ENCODE measurements around the gene RBM24. TPM values are rescaled to one million over a fixed set of nuclear protein-coding genes. Genes with fewer than 3 reads are reported as not detected.

Gene RBM24
- total RNA-seq = not detected

DNA sequence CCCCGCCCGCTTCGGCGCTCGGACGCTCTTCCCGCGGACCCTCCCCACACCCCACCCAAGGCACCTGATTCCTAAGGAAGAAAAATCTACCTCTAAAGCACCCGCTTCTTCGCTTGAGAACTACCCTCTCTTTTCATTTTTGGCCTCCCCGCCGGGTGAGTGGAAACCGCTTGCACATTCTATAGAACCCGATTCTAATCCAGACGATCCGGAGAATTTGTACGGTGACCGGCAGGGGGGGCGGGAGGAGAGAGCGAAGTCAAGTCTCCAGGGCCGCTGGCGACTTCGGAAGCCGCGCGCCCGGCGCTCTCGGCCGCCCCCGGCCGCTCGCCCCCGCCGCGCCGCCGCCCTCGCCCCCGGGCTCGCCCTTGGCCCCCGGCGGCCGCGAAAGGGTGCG lies at the start of gene RBM24:
TSS of gene RBM24 (plus strand) at position 262 of the 397 bp plus-strand sequence. CDS start 221 bp downstream, outside the sequence.
- ChIA-PET POLR2A (no interaction called here), CTCF (no interaction called here)

- POLR2A ChIA-PET = no interaction called here
- CTCF ChIA-PET = no interaction called here
Observed at GRCh38 chr6:17233531-17233930, 47.6 kb upstream of the RBM24 start.

DNA sequence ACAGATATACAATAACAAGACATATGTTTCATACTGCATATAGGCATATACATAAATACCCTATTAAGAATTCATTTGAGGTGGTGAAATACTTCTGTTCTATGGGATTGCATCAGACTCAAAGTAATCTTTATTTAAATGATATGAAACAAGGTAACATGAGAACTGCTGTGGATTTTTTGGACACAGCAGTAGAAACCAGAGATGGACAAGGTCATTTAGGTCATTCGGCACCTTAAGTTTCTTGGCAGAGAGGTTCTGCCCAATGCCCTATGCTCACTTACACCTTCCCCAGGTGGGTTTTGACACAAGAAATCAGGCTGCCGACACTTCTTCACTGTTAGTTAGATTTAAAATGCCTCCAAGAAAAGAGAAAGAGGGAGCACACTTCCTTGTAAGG lies 43.9 kb upstream of the RBM24 start:
- CTCF ChIA-PET = no interaction called here
- POLR2A ChIA-PET = no interaction called here

GRCh38 chr6:17239260-17239659 lies 41.9 kb upstream of the RBM24 start:
- ChIA-PET CTCF (no interaction called here), POLR2A (no interaction called here)

- POLR2A ChIA-PET = no interaction called here
Observed at GRCh38 chr6:17240803-17241500, 40.2 kb upstream of the RBM24 start.

GRCh38 chr6:17242087-17242486 lies 39.1 kb upstream of the RBM24 start:
- POLR2A ChIA-PET = no interaction called here

More at GRCh38 chr6:17240803-17241500, 40.2 kb upstream of the RBM24 start:
- CTCF ChIA-PET = interaction anchor here (0.6 kb wide), 1 partner anchor 831 kb away, joined by 3 read pairs; no protein-coding TSS in a partner anchor

DNA sequence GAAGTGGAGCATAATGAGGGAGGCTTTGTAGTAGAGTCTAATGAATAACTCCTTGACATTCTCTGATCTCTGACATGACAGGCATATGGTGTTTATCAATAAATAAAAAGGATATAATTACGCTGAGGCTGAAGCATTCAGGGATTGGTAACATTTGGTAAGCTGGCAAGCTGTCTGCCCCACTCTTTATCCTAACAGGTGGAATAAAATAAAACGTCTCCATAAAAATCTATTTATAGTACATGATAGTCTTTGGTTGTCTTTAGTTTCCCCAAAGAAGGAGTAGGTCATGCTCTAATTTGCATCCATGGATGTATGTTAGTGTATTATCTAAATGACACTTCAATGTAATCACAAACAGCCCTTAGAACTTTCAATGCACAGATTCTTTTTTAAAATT lies 30.9 kb upstream of the RBM24 start:
- CTCF ChIA-PET = no interaction called here
- POLR2A ChIA-PET = no interaction called here

More at GRCh38 chr6:17242087-17242486, 39.1 kb upstream of the RBM24 start:
- CTCF ChIA-PET = no interaction called here

DNA sequence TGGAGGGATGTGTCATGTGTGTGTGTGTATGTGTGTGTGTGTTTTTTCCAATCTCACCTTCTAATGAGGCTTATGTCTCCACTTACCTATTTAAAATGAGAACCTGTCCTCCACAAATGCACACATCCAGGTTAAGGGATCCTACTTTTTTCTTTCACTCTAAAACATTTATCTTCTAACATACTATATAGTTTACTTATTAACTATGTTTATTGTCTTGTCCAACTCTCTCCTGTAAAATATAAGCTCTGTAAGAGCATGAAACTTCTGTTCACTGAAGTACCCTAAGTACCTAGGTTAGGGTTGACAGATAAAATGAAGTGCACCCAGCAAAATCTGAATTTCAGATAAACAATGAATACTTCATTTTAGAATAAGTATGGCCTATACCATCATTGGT lies 29.2 kb upstream of the RBM24 start:
- POLR2A ChIA-PET = no interaction called here
- CTCF ChIA-PET = no interaction called here

DNA sequence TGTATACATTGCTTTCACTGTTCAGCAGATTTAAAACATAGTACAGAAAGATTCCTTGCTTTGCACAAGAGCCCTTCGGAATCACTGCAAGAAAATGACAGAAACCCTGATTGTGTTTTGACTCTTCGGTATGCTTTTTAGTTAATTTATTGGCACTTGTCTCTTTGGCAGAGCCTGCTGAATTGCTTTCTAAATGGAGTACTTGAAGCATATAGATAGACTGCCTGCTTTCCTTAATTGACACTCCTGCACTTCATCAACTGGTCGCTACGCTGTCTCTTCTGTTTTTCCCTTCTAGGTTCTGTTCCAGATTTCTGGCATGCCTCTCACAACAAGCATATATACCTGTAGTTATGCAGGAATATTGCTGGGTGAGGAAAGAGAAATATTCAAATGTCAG lies 22.4 kb upstream of the RBM24 start:
- POLR2A ChIA-PET = no interaction called here
- CTCF ChIA-PET = no interaction called here

GRCh38 chr6:17265570-17265969 lies 15.6 kb upstream of the RBM24 start:
- ChIA-PET CTCF (no interaction called here), POLR2A (no interaction called here)

DNA sequence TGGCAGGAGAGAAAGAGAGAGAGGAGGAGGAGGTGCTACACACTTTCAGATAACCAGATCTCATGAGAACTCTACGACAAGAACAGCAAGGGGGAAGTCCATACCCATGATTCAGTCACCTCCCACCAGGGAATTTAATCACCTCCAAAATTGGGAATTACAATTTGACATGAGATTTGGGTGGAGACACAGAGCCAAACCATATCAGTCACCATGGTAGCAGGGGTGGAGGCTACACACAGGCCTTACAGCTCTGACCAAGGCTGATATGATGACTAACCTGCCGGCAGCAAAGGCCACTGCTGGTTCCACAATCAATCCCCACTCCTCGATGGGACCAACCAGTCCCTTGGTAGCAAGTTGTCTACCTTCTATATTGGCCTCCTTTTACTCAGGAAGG lies 13.6 kb upstream of the RBM24 start:
- POLR2A ChIA-PET = no interaction called here
- CTCF ChIA-PET = no interaction called here

GRCh38 chr6:17268114-17268513 lies 13.0 kb upstream of the RBM24 start:
- ChIA-PET CTCF (no interaction called here), POLR2A (no interaction called here)

- ChIA-PET CTCF (no interaction called here), POLR2A (no interaction called here)
Observed at GRCh38 chr6:17269840-17270239, 11.3 kb upstream of the RBM24 start.

DNA sequence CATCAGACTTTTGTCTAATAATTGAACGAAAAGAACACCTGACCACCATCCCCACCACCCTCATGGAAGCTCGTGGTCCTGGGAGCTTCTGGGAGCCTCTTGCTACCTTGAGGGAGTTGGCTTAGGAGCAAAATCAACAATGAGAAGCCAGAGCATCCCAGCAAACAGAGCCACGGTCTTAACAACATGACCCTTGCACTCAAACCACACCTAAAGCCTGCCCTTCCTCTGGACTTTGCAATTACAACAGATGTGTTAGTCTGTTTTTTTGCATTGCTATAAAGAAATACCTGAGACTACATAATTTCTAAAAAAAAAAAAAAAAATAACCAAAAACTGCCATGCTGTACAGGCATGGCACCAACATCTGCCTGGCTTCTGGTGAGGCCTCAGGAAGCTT lies 9.5 kb upstream of the RBM24 start:
- CTCF ChIA-PET = no interaction called here
- POLR2A ChIA-PET = no interaction called here

DNA sequence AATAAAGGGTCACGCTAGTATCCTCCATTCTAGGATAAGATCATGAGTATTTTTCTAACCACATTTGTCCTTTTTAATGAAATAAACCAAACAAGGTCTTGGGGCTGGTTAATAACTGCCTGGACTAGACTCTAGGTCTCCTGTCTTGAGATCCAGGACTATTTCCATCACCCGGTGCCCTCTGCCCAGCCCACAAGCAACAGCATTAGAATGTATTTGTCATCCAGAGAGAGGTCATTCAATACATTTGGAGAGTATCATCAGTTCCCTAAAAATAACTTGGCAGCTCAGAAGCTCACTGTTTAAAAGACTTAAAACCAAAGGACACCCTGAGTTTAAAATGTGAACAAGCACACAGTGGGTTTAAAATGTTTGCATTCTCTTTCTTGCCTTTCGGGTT lies 4.4 kb upstream of the RBM24 start:
- CTCF ChIA-PET = no interaction called here
- POLR2A ChIA-PET = no interaction called here

- CTCF ChIA-PET = no interaction called here
- POLR2A ChIA-PET = no interaction called here
Observed at GRCh38 chr6:17277256-17277655, 3.9 kb upstream of the RBM24 start.

GRCh38 chr6:17278289-17279063 lies 2.7 kb upstream of the RBM24 start:
- ChIA-PET CTCF (no interaction called here), POLR2A (no interaction called here)

DNA sequence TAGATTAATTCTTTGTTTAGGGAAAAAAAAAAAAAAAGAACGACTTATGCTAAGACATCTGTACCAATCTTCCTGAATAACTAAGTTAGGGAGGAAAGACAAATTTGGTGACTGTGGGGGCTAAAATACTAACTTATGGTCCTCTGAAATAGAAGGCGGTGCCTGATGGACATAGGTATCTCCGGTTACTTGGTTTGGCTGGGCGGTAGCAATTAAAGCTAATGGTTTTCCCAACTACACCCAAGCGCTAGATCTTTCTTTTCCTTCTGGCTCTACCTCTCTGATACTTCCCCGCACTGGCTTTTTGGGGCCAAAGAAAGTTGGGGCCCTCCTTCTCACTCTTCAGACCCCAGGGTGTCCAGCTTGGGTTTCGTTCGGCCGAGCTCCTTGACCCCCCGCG lies 1.0 kb upstream of the RBM24 start:
- CTCF ChIA-PET = no interaction called here

GRCh38 chr6:17280552-17281090 lies 540 bp upstream of the RBM24 start:
- CTCF ChIA-PET = no interaction called here

More for the DNA sequence above, 1.0 kb upstream of the RBM24 start:
- POLR2A ChIA-PET = no interaction called here

DNA sequence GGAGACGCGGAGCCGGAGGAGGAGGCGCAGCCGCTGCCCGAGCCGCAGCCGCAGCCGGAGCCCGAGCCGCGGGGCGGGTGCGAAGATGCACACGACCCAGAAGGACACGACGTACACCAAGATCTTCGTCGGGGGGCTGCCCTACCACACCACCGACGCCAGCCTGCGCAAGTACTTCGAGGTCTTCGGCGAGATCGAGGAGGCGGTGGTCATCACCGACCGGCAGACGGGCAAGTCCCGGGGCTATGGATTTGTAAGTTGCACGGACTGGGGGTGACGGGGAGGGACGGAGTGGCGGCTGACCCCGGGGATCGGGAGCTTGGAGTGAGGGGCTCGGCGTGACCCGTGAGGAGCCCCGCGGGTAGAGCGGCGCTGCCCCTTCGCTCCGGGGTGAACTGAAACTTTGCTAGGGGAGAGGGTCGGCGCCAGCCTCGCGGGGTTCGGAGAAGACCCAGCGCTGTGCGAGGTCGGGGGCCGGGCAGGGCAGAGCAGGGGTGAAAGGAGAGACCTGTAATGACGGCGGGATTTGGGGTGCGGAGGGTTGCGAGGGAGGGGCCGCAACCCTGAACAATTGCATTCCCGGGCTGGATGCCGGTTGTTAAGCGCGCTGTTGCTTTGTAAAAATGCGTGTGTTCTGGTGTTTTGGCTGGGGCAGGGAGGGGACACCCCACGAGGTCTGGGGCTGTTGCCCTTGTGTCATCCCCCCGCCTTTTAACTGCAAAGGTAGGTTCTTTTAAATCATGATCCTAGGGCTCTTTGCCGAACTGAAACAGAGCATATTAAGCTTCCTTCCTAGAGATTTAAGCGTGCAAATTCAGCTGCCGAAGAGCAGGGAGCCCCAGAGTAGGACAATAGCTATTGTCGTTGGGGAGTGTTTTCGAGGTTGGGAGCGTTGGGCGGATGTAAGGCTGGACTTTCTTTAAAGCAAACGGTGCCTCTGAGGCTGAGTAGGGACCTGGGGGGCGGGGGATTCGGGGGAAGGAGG lies 628 bp downstream of the RBM24 start:
- CTCF ChIA-PET = no interaction called here

More at GRCh38 chr6:17280552-17281090, 540 bp upstream of the RBM24 start:
- POLR2A ChIA-PET = no interaction called here

More for the DNA sequence above, 628 bp downstream of the RBM24 start:
- POLR2A ChIA-PET = no interaction called here
